ACC112 (cell line): Measurements from ENCODE around the gene SORCS2.

ENCODE experiments used
- H2AFZ ChIP-seq: fragments of 200-600 bp; sonication (generic); one replicate; pipeline ENCODE4 v1.6.0; 2017; ENCODE audit warnings: antibody characterized with exemption, low read length; ENCODE audit not compliant: unreplicated experiment
- H3K27ac ChIP-seq: fragments of 200-600 bp; sonication (generic); 2 replicates; pipeline ENCODE4 v1.5.1; 2014; ENCODE audit warnings: low read depth, mild to moderate bottlenecking, antibody characterized with exemption, low read length, moderate library complexity
- H3K27me3 ChIP-seq: fragments of 200-600 bp; sonication (generic); 2 replicates; pipeline ENCODE4 v1.6.1; 2014; ENCODE audit warnings: mild to moderate bottlenecking, antibody characterized with exemption, low read length, moderate library complexity, mixed read lengths; ENCODE audit not compliant: insufficient read depth
- H3K36me3 ChIP-seq: fragments of 200-600 bp; sonication (generic); 2 replicates; pipeline ENCODE4 v1.6.1; 2016; ENCODE audit warnings: mild to moderate bottlenecking, antibody characterized with exemption, low read length, moderate library complexity, mixed read lengths; ENCODE audit not compliant: insufficient read depth
- H3K4me1 ChIP-seq: fragments of 200-600 bp; sonication (generic); one replicate; pipeline ENCODE4 v1.6.1; 2016; ENCODE audit warnings: low read length, mixed read lengths; ENCODE audit not compliant: insufficient read depth, unreplicated experiment, control insufficient read depth
- H3K4me3 ChIP-seq: fragments of 200-600 bp; sonication (generic); 2 replicates; pipeline ENCODE4 v1.5.1; 2014; ENCODE audit warnings: mild to moderate bottlenecking, low read depth, low read length
- H3K79me2 ChIP-seq: fragments of 200-600 bp; sonication (generic); one replicate; pipeline ENCODE4 v1.6.0; 2016; ENCODE audit warnings: low read length; ENCODE audit not compliant: control insufficient read depth, unreplicated experiment, insufficient read depth

SORCS2 gene

GRCh38 chr4:7536876-7537275, 344.5 kb downstream of the SORCS2 start:
- Histone ChIP-seq H3K79me2 (no peaks in the 10 kb centered on the region), H3K36me3 (no peaks in the 10 kb centered on the region), H3K27ac (no peak overlapping the region), H3K4me1 (no peaks in the 10 kb centered on the region), H3K27me3 (no peaks in the 10 kb centered on the region), H3K4me3 (no peak overlapping the region), H2AFZ (no peak overlapping the region)

DNA sequence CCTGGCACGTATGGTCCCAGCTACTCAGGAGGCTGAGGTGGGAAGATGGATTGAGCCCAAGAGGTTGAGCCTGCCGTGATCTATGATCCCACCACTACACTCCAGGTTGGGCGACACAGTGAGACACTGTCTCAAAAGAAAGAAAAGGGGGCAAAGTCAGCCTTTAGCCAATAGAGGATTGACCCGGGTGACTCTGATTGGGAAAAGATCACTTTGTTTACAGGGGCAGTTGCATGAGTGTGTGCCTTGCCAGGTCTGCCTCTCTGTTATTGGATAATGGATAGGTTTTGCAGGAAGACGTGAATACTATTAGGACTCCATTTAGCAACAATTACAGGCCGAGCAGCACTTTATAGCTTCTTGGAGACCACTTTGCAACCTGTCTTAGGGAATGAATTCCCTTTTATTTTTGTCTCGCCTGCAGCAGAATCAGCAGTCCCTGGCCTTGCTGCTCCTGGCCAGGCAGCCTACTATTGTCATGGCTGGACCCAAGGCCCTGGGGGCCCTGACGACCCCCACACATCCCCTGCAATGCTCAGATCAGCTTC, 345.6 kb downstream of the SORCS2 start:
- no peak overlapping the region for H2AFZ ChIP-seq
- no peak overlapping the region for H3K27ac ChIP-seq
- H3K79me2 ChIP-seq = no peaks in the 10 kb centered on the region
- no peaks in the 10 kb centered on the region for H3K4me1 ChIP-seq
- H3K36me3 ChIP-seq = no peaks in the 10 kb centered on the region
- no peak overlapping the region for H3K4me3 ChIP-seq
- no peaks in the 10 kb centered on the region for H3K27me3 ChIP-seq

- no peaks in the 10 kb centered on the region for H3K4me1 ChIP-seq
- no peak overlapping the region for H3K4me3 ChIP-seq
- H3K79me2 ChIP-seq = no peaks in the 10 kb centered on the region
- no peaks in the 10 kb centered on the region for H3K27me3 ChIP-seq
- no peak overlapping the region for H3K27ac ChIP-seq
- no peak overlapping the region for H2AFZ ChIP-seq
- H3K36me3 ChIP-seq = no peaks in the 10 kb centered on the region
Measured at GRCh38 chr4:7538518-7538917, 346.2 kb downstream of the SORCS2 start.

GRCh38 chr4:7539186-7539585, 346.8 kb downstream of the SORCS2 start:
- H3K4me1 ChIP-seq = no peaks in the 10 kb centered on the region
- no peaks in the 10 kb centered on the region for H3K79me2 ChIP-seq
- no peak overlapping the region for H3K4me3 ChIP-seq
- H2AFZ ChIP-seq = no peak overlapping the region
- H3K27me3 ChIP-seq = no peaks in the 10 kb centered on the region
- H3K27ac ChIP-seq = no peak overlapping the region
- H3K36me3 ChIP-seq = no peaks in the 10 kb centered on the region

DNA sequence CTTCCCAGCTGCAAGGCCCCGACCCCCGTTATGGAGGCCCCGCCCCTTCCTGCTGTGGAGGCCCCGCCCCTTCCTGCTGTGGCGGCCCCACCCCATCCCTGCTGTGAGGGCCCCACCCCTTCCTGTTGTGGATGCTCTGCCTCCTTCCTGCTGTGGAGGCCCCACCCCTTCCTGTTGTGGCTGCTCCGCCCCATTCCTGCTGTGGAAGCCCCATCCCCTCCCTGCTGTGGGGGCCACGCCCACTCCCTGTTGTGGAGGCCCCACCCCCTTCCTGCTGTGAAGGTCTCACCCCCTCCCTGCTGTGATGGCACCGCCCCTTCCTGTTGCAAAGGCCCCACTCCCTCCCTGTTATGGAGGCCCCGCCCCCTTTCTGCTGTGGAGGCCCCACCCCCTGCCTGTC, 347.3 kb downstream of the SORCS2 start:
- H3K27ac ChIP-seq = no peak overlapping the region
- no peaks in the 10 kb centered on the region for H3K27me3 ChIP-seq
- H3K36me3 ChIP-seq = no peaks in the 10 kb centered on the region
- no peak overlapping the region for H3K4me3 ChIP-seq
- H3K4me1 ChIP-seq = no peaks in the 10 kb centered on the region
- H2AFZ ChIP-seq = no peak overlapping the region
- no peaks in the 10 kb centered on the region for H3K79me2 ChIP-seq

GRCh38 chr4:7540206-7540605, 347.9 kb downstream of the SORCS2 start:
- Histone ChIP-seq H3K36me3 (no peaks in the 10 kb centered on the region), H3K4me1 (no peaks in the 10 kb centered on the region), H3K4me3 (no peak overlapping the region), H2AFZ (no peak overlapping the region), H3K79me2 (no peaks in the 10 kb centered on the region), H3K27ac (no peak overlapping the region), H3K27me3 (peaks cover 3% of the 10 kb centered on the region; the same call in 1 of the 2 replicates)

DNA sequence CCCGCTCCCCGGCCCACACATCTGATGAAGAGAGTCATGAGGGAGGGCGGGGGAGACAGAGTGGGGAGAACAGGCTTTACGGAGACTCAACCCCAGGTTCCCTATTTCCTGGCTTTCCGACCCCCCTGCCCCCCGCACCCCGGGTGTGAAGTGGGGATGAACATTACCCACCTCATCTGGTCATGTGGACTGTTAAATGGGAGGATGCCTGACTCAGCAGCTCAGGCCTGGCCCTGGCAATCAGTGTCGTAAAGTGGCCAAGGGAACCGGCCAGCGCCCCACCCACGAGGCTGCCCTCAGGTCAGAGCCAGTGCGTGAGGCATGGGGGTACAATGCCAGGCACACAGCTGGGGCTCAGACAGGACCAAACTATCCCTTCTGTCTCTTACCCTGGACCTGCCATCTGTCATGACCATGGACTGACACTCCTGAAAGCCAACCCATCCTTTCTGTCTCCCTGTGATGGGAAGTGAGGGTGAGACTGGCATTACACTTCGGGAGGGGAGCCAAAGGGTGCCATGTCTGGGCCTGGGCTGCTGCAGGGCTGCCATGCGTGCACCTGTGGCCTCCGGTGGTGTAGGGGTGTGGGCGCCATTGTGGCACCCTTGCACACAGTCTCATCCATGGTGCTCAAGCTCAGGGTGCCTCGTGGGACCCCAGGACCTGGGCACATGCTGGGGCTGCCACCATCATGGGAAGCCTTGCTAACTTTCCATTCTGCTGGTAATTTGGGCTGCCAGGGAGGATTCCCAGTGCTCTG, 348.5 kb downstream of the SORCS2 start:
- no peaks in the 10 kb centered on the region for H3K4me1 ChIP-seq
- H3K4me3 ChIP-seq = no peak overlapping the region
- H3K79me2 ChIP-seq = no peaks in the 10 kb centered on the region
- H3K27me3 ChIP-seq = peaks cover 7% of the 10 kb centered on the region; the same call in 1 of the 2 replicates
- H3K36me3 ChIP-seq = no peaks in the 10 kb centered on the region
- no peak overlapping the region for H3K27ac ChIP-seq
- no peak overlapping the region for H2AFZ ChIP-seq

- H3K27ac ChIP-seq = no peak overlapping the region
- no peak overlapping the region for H2AFZ ChIP-seq
- no peaks in the 10 kb centered on the region for H3K36me3 ChIP-seq
- H3K79me2 ChIP-seq = no peaks in the 10 kb centered on the region
- peaks cover 1% of the 10 kb centered on the region for H3K4me1 ChIP-seq
- no peak overlapping the region for H3K4me3 ChIP-seq
- peaks cover 7% of the 10 kb centered on the region; the same call in 1 of the 2 replicates for H3K27me3 ChIP-seq
Measured at GRCh38 chr4:7541414-7541810, 349.1 kb downstream of the SORCS2 start.

DNA sequence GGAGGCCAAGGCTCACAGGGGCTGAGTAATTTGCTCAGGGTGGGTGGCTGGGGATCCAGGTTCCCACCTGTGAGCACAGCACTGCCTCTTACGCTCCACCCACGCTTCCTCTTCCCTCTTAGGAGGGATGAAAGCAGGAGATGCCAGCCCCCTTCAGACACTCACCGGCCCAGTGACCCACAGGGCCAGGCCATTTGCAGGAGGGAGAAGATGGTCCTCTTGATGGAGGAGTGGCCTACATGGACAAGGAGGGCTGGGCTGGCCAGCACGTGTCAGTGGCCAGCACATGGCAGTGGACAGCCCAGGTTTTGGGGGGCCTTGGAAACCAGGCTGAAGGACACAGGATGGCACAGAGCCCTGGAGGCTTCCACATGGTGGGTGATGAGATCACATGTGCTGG, 350.4 kb downstream of the SORCS2 start:
- Histone ChIP-seq H3K79me2 (no peaks in the 10 kb centered on the region), H3K4me1 (peaks cover 8% of the 10 kb centered on the region), H3K27me3 (peaks cover 7% of the 10 kb centered on the region; the same call in 1 of the 2 replicates), H3K27ac (no peak overlapping the region), H3K4me3 (no peak overlapping the region), H3K36me3 (no peaks in the 10 kb centered on the region), H2AFZ (no peak overlapping the region)

DNA sequence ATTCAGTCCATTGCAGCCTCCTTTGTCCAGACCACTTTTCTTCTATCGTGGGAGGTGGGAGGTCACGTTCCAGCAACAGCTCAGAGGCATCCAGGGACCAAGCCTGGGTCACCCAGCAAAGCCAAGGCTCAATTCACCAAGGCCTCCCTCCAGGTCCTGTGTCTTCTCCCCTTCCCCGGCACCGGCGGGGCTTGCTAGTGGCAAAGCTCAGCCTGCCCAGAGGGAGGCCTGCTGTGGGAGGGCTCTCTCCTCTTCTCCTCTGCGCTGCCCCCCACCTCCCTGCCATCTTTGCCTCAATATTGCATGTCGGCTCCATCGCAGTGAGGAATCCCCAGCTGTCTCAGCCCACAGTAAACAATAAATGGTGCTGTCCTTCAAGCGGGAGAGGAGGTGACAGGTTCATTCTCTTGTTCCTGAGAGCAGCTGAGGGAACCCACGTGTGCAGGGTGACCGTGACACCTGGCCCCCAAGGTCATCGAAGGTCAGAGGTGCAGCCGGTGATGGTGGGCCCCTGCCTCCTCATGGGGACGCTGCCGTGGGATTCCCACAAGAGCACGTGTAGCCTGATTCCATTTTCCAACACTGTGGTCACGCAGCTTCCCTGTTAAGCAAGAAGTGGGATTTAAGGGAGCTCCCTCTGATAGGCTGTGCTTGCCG, 353.9 kb downstream of the SORCS2 start:
- H3K79me2 ChIP-seq = no peaks in the 10 kb centered on the region
- no peaks in the 10 kb centered on the region for H3K36me3 ChIP-seq
- no peak overlapping the region for H3K27ac ChIP-seq
- peaks cover 26% of the 10 kb centered on the region for H3K27me3 ChIP-seq
- peaks cover 8% of the 10 kb centered on the region for H3K4me1 ChIP-seq
- H2AFZ ChIP-seq = no peak overlapping the region
- no peak overlapping the region for H3K4me3 ChIP-seq
